GM18867 (cell line): Measurements from ENCODE around the gene C19orf25.

Experiments
- ATAC-seq: cut with Tn5 transposase; IDR thresholded peaks from one replicate; pipeline ENCODE4 v1.9.1; 2021; ENCODE audit warnings: mild to moderate bottlenecking, moderate library complexity; ENCODE audit not compliant: unreplicated experiment

The C19orf25 gene

DNA sequence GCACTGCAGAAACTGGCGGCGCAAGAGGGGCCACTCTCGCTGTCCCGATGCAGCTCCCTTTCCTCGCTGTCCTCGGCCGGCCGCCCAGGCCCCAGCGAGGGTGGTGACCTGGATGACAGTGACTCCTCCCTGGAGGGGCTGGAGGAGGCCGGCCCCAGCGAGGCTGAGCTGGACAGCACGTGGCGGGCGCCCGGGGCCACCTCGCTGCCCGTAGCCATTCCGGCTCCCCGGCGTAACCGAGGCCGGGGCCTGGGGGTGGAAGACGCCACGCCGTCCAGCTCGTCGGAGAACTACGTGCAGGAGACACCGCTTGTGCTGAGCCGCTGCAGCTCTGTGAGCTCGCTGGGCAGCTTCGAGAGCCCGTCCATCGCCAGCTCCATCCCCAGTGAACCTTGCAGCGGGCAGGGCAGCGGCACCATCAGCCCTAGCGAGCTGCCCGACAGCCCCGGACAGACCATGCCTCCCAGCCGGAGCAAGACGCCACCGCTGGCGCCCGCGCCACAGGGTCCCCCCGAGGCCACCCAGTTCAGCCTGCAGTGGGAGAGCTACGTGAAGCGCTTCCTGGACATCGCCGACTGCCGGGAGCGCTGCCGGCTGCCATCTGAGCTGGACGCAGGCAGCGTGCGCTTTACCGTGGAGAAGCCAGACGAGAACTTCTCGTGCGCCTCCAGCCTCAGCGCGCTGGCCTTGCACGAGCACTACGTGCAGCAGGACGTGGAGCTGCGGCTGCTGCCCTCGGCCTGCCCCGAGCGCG lies 12.4 kb downstream of the C19orf25 start:
- ATAC-seq = no peak

GRCh38 chr19:1466018-1466460 lies 13.0 kb downstream of the C19orf25 start:
- no peak for ATAC-seq

GRCh38 chr19:1465191-1466016 lies 13.6 kb downstream of the C19orf25 start:
- no peak for ATAC-seq

GRCh38 chr19:1461862-1462261 lies 17.2 kb downstream of the C19orf25 start:
- no peak for ATAC-seq

GRCh38 chr19:1460033-1460995 lies 18.7 kb downstream of the C19orf25 start:
- no peak for ATAC-seq

DNA sequence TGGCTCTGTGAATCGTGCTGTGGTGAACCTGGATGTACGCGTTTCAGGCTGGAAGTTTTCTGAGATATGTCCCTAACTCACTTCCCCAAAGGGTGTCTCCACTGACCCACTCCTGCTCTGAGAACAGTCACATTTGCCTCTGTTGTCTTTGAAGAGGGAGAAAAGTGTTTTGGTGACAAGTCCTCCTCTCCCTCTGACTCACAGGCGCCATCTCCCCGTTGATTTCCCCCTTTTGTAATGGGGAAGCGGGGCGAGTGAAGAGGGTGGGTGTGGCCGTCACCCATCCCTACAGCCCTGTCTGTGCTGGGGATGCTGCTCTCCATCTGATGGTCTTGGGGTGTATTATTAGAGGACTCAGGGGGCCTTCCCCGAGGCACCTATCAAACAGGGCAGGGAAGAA lies 19.5 kb downstream of the C19orf25 start:
- no peak for ATAC-seq

DNA sequence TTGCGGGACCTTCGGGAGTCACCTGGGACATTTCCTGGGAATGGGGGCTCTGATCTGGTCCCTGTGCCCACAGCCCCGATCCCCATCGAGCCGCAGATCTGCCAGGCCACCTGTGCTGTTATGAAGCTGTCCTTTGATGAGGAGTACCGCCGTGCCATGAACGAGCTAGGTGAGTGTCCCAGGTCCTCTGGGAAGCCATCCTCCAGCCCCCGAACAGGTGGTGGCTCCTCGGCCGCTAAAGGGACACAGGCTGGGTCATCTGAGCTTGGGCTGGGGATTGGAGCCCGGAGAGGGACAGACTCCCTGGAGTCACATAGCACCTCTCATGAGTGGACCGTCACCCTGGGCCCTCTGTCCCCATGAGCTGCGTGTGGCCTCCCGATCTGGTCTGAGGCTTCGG lies 21.1 kb downstream of the C19orf25 start:
- no peak for ATAC-seq

DNA sequence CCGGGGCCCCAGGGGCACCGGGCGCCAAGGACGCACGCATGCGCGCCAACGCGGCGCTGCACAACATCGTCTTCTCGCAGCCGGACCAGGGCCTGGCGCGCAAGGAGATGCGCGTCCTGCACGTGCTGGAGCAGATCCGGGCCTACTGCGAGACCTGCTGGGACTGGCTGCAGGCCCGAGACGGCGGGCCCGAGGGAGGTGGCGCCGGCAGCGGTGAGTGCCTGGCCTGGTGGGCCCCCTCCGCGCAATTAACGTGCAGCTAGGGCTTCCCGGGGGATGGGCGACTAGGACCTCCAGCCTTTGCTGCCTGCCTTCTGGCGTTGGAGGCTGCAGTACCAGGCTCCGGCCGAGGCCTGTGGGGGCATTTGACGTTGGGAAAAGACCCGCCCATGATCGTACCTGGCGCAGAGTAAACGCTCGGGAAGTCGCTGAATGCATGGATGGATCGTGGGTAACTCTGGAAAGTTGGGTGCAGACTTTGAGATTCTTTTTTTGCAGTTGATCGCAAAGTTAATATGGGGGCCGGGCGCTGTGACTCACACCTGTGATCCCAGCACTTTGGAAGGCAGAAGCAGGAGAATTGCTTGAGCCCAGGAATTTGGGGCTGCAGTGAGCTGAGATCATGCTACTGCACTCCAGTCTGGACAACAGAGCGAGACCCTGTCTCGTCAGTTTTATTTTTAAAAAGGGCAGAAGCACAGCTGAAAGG lies 21.8 kb downstream of the C19orf25 start:
- no peak for ATAC-seq

DNA sequence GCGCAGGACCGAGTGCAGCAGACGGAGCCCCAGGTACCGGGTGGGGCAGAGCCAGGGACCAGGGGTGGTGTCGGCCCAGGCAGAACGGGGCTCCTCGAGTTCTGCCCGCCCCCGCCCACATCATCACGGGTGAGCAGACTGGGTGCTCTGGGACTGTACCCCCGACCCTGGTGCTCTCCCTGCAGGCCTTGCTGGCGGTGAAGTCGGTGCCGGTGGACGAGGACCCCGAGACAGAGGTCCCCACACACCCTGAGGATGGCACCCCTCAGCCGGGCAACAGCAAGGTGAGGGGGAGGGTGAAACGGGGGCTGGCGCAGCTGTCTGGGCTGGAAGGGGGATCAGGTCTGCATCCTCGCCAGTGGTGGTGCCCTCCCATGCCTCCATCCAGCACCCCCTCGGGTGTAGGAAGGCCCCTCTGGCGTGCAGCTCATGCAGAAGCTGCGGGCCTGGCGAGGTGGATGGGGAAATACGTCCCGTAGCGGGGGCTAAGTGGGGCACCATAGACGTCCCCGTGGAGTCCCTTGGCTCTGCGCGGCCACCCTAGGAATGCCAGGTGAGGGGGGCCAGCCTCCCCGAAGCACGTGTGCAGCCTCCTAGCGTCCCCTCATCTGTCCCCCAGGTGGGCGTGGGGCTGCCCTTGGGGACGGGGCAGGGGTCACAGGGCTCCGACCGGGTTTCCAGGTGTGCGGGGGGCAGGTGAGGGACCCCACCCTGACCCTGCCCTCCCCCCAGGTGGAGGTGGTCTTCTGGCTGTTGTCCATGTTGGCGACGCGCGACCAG lies 22.7 kb downstream of the C19orf25 start:
- no peak for ATAC-seq

DNA sequence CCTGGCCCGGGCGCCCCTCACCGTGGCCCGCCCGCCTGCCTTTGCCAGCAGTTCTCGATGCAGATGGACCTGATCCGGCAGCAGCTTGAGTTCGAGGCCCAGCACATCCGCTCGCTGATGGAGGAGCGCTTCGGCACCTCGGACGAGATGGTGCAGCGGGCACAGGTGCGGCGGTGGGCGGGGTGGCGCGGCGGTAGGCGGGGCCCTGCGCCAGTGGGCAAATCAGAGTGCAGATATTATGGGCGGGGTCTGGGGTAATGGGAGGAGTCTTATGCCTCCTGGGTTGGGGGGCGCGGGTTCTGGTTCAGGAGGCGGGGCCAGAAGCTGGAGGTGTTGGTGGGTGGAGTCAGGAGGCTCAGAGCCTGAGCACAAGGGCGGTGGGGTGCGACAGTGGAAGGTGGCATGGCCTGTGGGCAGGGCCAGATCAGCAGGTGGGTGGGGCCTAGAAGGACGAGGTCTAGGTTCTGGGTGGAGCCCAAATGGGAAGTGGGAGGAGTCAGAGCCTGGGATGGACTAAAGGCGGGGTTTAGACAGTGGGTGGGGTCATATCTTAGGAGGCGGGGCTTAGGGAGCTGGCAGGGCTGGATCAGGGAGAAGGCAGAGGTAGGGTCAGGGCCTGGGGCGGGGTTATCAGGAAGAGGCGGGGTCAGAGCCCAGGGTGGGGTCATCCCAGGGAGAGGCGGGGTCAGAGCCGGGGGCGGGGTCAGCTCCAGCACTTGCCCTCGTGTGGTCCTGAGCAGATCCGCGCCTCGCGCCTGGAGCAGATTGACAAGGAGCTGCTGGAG lies 23.5 kb downstream of the C19orf25 start:
- no peak for ATAC-seq

DNA sequence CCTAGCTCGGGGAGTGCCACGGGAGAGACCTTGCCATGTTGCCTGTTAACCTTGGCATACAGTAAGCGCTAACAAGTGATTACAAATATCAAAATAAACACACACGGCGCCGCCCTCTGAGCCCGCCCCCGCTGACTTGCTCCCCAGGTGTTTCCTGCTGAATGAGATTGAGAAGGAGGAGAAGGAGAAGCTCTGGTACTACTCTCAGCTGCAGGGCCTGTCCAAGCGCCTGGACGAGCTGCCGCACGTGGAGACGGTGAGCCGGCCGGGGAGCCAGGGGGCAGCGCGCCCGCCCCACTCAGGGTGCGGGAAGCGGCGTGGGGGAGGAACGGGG lies 24.0 kb downstream of the C19orf25 start:
- no peak for ATAC-seq

GRCh38 chr19:1453525-1454364 lies 25.3 kb downstream of the C19orf25 start:
- ATAC-seq = no peak

DNA sequence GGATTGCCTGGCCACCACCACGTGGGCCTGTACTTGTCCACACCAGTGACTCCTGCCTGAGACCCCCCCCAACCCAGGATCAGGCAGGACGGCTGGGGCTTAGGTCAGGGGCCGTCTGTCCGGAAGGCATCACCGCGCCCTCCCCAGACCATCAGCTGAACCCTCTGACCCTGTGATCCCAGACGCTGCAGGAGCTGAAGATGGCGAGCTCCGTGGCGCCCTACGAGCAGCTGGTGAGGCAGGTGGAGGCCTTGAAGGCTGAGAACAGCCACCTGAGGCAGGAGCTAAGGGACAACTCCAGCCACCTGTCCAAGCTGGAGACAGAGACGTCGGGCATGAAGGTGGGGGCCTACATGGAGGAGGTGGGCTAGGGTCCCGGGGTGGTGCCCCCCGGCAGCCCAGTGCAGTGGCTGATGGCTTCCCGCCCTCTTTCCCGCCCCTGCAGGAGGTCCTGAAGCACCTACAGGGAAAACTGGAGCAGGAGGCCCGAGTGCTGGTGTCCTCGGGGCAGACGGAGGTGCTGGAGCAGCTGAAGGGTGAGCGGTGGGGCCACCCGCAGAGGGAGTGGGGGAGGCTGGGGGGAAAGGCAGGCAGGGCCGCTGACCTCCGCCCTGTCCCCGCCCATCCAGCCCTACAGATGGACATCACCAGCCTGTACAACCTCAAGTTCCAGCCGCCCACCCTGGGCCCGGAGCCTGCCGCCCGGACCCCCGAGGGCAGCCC lies 26.1 kb downstream of the C19orf25 start:
- no peak for ATAC-seq

- ATAC-seq = no peak
These were observed 26.9 kb downstream of the C19orf25 start for GRCh38 chr19:1451916-1452801.

GRCh38 chr19:1450735-1451731 lies 28.0 kb downstream of the C19orf25 start:
- ATAC-seq = no peak
